BLaER1 treated with 17β-estradiol and CSF1 and Interleukin-3, amounts not matched to agents 10 nM and 100 nM (cell line): ENCODE data around the gene ZDHHC7.
"Not testable (repeated sequence)": the region's sequence is repeated elsewhere in the genome, so short reads cannot be mapped to it uniquely, and the experiment has no call there.

ENCODE experiments used
- H3K27ac ChIP-seq, 11 experiments: shearing (Covaris generic); formaldehyde crosslinking; 2 replicates each; pipeline ENCODE4 v1.8.1; 2022
- H3K27me3 ChIP-seq, 11 experiments: shearing (Covaris generic); formaldehyde crosslinking; 2 replicates each; pipeline ENCODE4 v1.8.1; 2022
- H3K36me3 ChIP-seq, 11 experiments: shearing (Covaris generic); formaldehyde crosslinking; 2 replicates each; pipeline ENCODE4 v1.8.1; 2022
- H3K4me1 ChIP-seq, 10 experiments: shearing (Covaris generic); formaldehyde crosslinking; 2 replicates each; pipeline ENCODE4 v1.8.1; 2022
- H3K4me2 ChIP-seq, 11 experiments: shearing (Covaris generic); formaldehyde crosslinking; 2 replicates each; pipeline ENCODE4 v1.8.1; 2022
- H3K4me3 ChIP-seq, 10 experiments: shearing (Covaris generic); formaldehyde crosslinking; 2 replicates each; pipeline ENCODE4 v1.8.1; 2022
- H3K9ac ChIP-seq, 11 experiments: shearing (Covaris generic); formaldehyde crosslinking; 2 replicates each; pipeline ENCODE4 v1.8.1; 2022
- H3K9me3 ChIP-seq, 11 experiments: shearing (Covaris generic); formaldehyde crosslinking; replicated peaks in 1 of 11; 2 replicates each; pipeline ENCODE4 v1.8.1; 2022
- H4K20me1 ChIP-seq, 11 experiments: shearing (Covaris generic); formaldehyde crosslinking; 2 replicates each; pipeline ENCODE4 v1.8.1; 2022
- Cebpa-rat ChIP-seq, 11 experiments: shearing (Covaris generic); IDR thresholded peaks; 2 replicates each; pipeline ENCODE4 v1.8.1; 2022

The ZDHHC7 gene

DNA sequence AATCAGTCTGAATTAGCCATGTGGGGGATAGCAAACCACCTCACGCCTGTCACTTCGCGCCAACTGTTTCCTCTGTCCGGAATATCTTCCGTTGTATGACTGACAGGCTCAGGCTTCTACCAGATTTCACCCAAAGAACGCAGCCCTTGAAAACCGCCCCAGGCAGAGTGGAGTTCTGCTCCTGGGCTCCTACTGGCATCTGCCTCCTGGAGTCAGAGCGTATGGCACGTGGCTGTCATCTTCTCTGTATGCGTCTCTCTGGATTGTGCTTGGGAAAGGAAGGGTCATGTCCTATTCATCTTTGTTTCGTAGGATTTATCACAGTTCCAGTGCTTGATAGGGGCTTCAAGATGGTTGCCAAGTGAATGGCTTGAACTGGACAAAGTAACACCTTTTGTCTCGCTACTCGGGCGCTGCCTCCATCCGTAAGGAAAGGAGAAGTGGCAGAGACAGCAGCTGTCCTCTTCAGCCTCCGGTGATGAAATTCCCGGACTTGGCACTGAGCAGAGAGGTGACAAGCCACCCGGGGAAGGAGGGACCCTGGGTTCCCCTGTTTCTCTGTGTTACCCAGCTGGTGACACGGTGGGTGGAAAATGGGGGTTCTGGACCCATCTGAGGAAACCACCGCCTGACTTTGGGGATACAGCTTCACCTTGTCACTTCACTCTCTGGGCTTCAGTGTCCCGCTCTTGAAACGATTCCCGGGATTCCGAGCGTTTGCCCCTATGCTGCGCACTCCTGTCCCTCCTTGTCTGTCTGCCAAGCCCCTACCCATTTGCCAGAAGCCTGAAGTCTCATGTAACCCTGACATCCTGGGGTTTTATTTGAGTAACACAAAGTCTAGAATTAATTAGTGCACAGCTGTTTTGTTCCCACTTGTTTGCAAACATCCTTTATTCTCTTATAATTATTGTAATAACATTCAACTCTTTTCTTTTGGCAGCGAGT lies 30.2 kb upstream of the ZDHHC7 start:
- peaks cover 0 to 95% (median 15%) of the 10 kb centered on the region in 11 experiments; a peak in 11 of 22 replicates for H3K36me3 ChIP-seq
- no peak for TF ChIP-seq Cebpa-rat (IDR thresholded peaks at IDR 0.05)
- no peak overlapping the region for H3K4me3 ChIP-seq
- H3K9me3 ChIP-seq: no peaks in the 10 kb centered on the region
- H3K27ac ChIP-seq: no peak overlapping the region
- peaks cover 0 to 16% (median 10%) of the 10 kb centered on the region in 11 experiments; a peak in 10 of 22 replicates for H3K27me3 ChIP-seq
- peaks cover 9 to 23% (median 15%) of the 10 kb centered on the region in 10 experiments for H3K4me1 ChIP-seq
- no peak overlapping the region for H3K9ac ChIP-seq
- H4K20me1 ChIP-seq: peaks cover 0 to 89% (median 57%) of the 10 kb centered on the region in 11 experiments; a peak in 13 of 22 replicates
- H3K4me2 ChIP-seq: no peak overlapping the region

DNA sequence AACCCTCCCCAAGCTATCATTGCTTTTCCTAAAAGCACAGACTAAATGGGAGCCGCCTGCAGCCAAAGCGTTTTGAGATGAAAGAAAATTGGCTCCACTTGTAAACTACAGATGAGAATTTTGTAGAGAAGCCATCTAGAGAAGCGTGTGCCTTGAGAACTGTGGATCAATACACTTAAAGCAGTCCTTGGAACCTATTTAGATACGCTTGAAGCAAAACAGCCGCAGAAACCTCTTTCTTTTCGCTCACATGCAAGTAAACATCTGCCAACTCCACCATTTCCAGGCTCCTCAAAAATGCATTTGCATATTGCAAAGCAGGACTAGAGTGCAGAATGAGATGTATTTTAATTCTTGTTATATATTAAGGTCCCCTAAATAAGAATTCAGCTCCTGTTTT lies 29.4 kb upstream of the ZDHHC7 start:
- Histone ChIP-seq H3K9me3 (no peaks in the 10 kb centered on the region), H3K4me3 (no peak overlapping the region), H3K27me3 (peaks cover 0 to 8% (median 4%) of the 10 kb centered on the region in 11 experiments; a peak in 7 of 22 replicates), H3K36me3 (peaks cover 0 to 94% (median 13%) of the 10 kb centered on the region in 11 experiments; a peak in 11 of 22 replicates), H4K20me1 (peaks cover 0 to 88% (median 54%) of the 10 kb centered on the region in 11 experiments; a peak in 12 of 22 replicates), H3K27ac (no peak overlapping the region), H3K4me2 (no peak overlapping the region), H3K4me1 (peaks cover 1 to 23% (median 12%) of the 10 kb centered on the region in 10 experiments; a peak in 18 of 20 replicates), H3K9ac (no peak overlapping the region)
- TF ChIP-seq Cebpa-rat (IDR thresholded peaks at IDR 0.05): no peak

DNA sequence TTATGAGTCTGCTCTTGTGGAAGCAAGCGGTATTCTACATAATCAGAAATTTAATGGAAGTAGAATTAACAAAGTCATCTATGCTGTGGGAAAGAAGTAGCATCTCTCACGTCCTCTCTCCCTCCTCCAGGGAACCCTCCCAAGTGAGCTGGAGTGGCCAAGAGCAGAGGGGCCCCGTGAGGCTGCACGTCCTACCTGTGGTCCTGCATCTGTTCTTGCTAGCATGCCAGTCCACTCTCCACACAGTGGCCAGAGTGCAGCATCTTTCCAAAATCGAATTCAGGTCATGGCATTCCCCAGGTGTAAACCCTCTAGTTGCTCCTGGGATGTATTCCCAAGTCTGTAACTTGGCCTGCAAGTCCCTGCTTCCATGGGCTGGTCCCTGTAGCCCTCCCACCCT lies 26.4 kb upstream of the ZDHHC7 start:
- no peak overlapping the region for H3K27ac ChIP-seq

DNA sequence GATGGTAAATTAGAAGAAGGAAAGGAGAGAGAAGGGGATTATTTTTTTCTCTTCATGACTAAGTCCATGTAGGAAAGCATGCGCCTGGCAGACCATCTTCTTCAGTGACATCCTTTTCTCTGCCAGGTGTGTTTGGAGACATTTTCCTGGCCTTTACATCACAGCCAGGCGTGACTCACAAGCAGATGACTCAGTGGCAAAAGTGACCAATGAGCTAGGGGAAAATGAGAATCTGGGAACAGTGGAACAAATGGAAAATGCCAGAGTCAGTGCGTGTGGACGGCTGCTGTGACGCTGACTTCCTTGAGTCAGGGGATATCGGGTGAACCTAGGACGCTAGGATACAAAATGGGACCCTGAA lies 25.7 kb upstream of the ZDHHC7 start:
- H3K4me2 ChIP-seq: peak overlapping the region in 2 of 11 experiments; percentile 14 to 44; a peak in 3 of 22 replicates

More for the DNA sequence above, 26.4 kb upstream of the ZDHHC7 start:
- H3K4me1 ChIP-seq: peaks cover 7 to 41% (median 27%) of the 10 kb centered on the region in 10 experiments; a peak in 18 of 20 replicates
- H3K9me3 ChIP-seq: no peaks in the 10 kb centered on the region
- H3K27me3 ChIP-seq: peaks cover 0 to 7% (median 0%) of the 10 kb centered on the region in 11 experiments; a peak in 2 of 22 replicates
- no peak overlapping the region for H3K9ac ChIP-seq
- H3K4me2 ChIP-seq: no peak overlapping the region
- peaks cover 0 to 93% (median 16%) of the 10 kb centered on the region in 11 experiments; a peak in 13 of 22 replicates for H3K36me3 ChIP-seq
- no peak for TF ChIP-seq Cebpa-rat (IDR thresholded peaks at IDR 0.05)
- no peak overlapping the region for H3K4me3 ChIP-seq
- H4K20me1 ChIP-seq: peaks cover 0 to 75% (median 39%) of the 10 kb centered on the region in 11 experiments; a peak in 13 of 22 replicates

DNA sequence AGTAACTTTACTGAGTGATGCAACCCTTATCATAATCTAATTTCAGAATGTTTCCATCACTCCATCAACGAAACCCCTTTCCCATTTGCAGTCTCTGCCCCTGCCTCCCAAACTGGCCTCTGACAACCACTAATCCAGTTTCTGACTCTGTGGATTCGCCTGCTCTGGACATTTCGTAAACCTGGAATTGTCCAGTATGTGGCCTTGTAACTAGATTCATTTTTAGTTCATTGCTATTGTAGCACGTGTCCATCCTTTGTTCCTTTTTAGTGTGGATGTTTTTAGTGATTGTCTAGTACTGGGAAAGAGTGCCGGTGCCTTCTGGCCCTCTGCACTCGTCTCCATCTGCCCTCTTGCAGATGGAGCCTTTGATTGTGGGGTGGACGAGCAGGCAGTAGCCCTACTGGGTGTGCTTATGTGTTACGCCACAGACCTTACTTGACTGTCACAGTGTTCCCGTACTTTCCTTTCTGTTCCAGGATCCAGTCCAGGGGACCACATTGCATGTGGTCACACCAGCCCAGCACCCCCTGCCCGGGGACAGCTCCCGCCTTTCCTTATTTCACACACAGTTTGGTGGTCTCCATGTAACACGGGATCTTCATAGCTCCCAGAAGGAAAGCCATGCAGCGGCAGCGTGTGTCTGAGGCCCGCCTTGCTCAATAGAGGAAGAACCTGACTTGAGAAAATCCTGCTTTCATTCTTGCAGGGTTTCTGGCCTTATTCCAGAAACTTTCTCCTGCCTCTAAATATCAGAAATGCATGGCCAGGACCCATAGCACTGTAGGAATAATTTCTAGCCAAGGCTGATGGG lies 25.1 kb upstream of the ZDHHC7 start:
- no peaks in the 10 kb centered on the region for H3K9me3 ChIP-seq
- H3K4me1 ChIP-seq: peaks cover 7 to 54% (median 40%) of the 10 kb centered on the region in 10 experiments; a peak in 18 of 20 replicates
- H3K4me3 ChIP-seq: no peak overlapping the region
- H3K4me2 ChIP-seq: peak overlapping the region in 5 of 11 experiments; percentile 5 to 44 (median 16); a peak in 10 of 22 replicates
- TF ChIP-seq Cebpa-rat (IDR thresholded peaks at IDR 0.05): no peak
- H3K27ac ChIP-seq: 0 out of 22 replicates have a peak overlapping the region, but pooled peaks of 1 of the 11 experiments have one; percentile 8
- peaks cover 0 to 7% (median 0%) of the 10 kb centered on the region in 11 experiments; a peak in 5 of 22 replicates for H3K27me3 ChIP-seq
- H4K20me1 ChIP-seq: peaks cover 0 to 62% (median 27%) of the 10 kb centered on the region in 11 experiments; a peak in 12 of 22 replicates
- no peak overlapping the region for H3K9ac ChIP-seq
- peaks cover 0 to 94% (median 22%) of the 10 kb centered on the region in 11 experiments; a peak in 16 of 22 replicates for H3K36me3 ChIP-seq

More for the DNA sequence above, 25.7 kb upstream of the ZDHHC7 start:
- H3K27ac ChIP-seq: 0 out of 22 replicates have a peak overlapping the region, but pooled peaks of 1 of the 11 experiments have one; percentile 8
- peaks cover 0 to 7% (median 0%) of the 10 kb centered on the region in 11 experiments; a peak in 3 of 22 replicates for H3K27me3 ChIP-seq
- H3K9ac ChIP-seq: no peak overlapping the region
- H3K4me1 ChIP-seq: peaks cover 7 to 48% (median 34%) of the 10 kb centered on the region in 10 experiments; a peak in 18 of 20 replicates
- TF ChIP-seq Cebpa-rat (IDR thresholded peaks at IDR 0.05): no peak
- peaks cover 0 to 68% (median 32%) of the 10 kb centered on the region in 11 experiments; a peak in 12 of 22 replicates for H4K20me1 ChIP-seq
- H3K4me3 ChIP-seq: no peak overlapping the region
- peaks cover 0 to 93% (median 16%) of the 10 kb centered on the region in 11 experiments; a peak in 16 of 22 replicates for H3K36me3 ChIP-seq
- H3K9me3 ChIP-seq: no peaks in the 10 kb centered on the region

DNA sequence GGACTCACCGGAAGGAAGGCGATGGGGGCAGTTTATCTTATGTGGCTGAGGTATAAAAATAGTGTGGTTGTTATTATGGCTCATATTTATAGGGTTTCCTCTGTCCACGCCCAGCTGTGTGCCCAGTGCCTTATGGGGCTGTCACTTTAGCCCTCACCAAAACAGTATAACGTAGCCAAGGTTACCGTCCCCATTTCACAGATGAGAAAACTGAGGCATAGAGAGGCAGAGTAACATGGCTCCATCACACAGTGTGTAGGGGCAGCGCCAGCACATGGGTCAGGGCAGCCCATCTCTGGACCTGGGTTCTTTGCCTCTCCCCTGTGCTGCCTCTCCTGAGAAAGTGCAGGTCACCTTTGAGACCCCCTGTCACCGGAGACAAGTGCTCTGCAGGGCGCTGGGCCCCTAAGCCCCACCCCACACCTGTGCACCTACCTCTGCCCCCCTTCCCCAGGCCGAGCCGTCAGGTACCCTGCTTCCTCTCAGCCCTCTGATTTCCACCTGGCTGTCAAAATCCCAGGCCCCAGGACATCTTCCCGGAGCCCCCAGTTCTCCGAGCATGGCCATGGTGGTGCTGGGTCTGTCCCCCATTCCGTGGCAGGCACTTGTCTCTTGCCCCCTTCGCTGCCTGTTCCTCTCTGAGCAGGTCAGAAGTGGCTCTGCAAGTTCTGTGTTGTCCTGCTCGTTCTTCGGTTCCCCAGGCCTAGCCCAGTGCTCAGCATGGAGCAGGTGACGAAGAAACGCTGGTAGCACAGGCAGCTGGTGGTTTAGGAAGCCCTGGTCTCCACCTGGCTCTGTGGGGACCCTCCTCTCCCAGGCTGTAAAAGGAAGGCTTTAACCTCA lies 23.5 kb upstream of the ZDHHC7 start:
- peaks cover 0 to 48% (median 18%) of the 10 kb centered on the region in 11 experiments; a peak in 13 of 22 replicates for H4K20me1 ChIP-seq
- no peak overlapping the region; a peak in 1 of 22 replicates for H3K9ac ChIP-seq
- H3K4me2 ChIP-seq: peak overlapping the region in 9 of 11 experiments; percentile 11 to 100 (median 98); a peak in 7 of 22 replicates
- no peak overlapping the region for H3K4me3 ChIP-seq
- peaks cover 14 to 70% (median 56%) of the 10 kb centered on the region in 10 experiments for H3K4me1 ChIP-seq
- no peaks in the 10 kb centered on the region for H3K9me3 ChIP-seq
- peak overlapping the region in 6 of 11 experiments; percentile 1 to 46 (median 22); a peak in 7 of 22 replicates for H3K27ac ChIP-seq
- H3K27me3 ChIP-seq: peaks cover 0 to 11% (median 0%) of the 10 kb centered on the region in 11 experiments; a peak in 4 of 22 replicates
- H3K36me3 ChIP-seq: peaks cover 0 to 86% (median 24%) of the 10 kb centered on the region in 11 experiments; a peak in 15 of 22 replicates
- TF ChIP-seq Cebpa-rat (IDR thresholded peaks at IDR 0.05): no peak

DNA sequence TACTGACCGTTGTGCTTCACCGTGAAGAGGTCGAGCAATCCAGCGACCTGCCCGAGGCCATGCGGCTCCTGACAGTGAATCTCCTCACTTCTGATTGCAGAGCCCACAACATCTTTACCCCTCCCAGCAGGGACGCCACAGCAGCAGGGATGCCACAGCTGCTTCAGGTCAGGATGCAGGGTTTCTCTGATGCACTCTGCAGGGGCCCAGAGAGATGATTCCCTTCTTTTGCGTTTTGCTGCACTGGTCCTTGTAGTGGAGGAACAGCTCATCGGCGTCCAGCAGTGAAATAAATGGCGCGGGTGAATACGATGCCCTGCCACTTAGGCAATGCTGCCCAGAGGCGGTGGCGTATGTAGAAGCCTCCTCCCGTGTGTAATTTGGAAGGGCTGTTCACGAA lies 21.8 kb upstream of the ZDHHC7 start:
- H3K36me3 ChIP-seq: peaks cover 0 to 71% (median 24%) of the 10 kb centered on the region in 11 experiments; a peak in 15 of 22 replicates
- H3K4me3 ChIP-seq: no peak overlapping the region
- peaks cover 0 to 37% (median 17%) of the 10 kb centered on the region in 11 experiments; a peak in 12 of 22 replicates for H4K20me1 ChIP-seq
- no peak for TF ChIP-seq Cebpa-rat (IDR thresholded peaks at IDR 0.05)
- peaks cover 30 to 87% (median 73%) of the 10 kb centered on the region in 10 experiments for H3K4me1 ChIP-seq
- H3K4me2 ChIP-seq: peak overlapping the region in 9 of 11 experiments; percentile 31 to 100 (median 98); a peak in 15 of 22 replicates
- peak overlapping the region in 7 of 11 experiments; percentile 81 to 89 (median 85); a peak in 8 of 22 replicates for H3K27ac ChIP-seq
- H3K27me3 ChIP-seq: peaks cover 0 to 24% (median 10%) of the 10 kb centered on the region in 11 experiments; a peak in 16 of 22 replicates
- H3K9me3 ChIP-seq: no peaks in the 10 kb centered on the region
- peak overlapping the region in 4 of 11 experiments; percentile 1 to 46 (median 28); a peak in 4 of 22 replicates for H3K9ac ChIP-seq

DNA sequence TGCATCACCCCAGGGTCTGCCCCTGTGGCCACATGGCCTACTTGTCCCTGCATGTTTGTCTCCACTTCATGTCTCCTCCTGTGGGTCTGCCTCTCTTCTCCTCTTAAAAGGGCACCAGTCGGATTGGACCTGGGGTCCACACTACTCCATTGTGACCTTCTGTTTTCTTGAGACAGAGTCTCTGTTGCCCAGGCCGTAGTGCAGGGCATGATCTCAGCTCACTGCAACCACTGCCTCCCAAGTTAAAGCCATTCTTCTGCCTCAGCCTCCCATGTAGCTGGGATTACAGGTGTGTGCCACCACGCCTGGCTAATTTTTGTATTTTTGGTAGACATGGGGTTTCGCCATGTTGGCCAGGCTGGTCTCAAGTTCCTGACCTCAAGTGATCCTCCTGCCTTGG lies 20.9 kb upstream of the ZDHHC7 start:
- H3K4me2 ChIP-seq: peak overlapping the region in 8 of 11 experiments; percentile 91 to 100 (median 98); a peak in 15 of 22 replicates
- peak overlapping the region in 8 of 11 experiments; percentile 81 to 89 (median 84); a peak in 14 of 22 replicates for H3K27ac ChIP-seq
- not testable (repeated sequence) for H3K4me3 ChIP-seq, H3K9me3 ChIP-seq
- H3K27me3 ChIP-seq: peaks cover 0 to 28% (median 13%) of the 10 kb centered on the region in 11 experiments; a peak in 16 of 22 replicates
- H3K4me1 ChIP-seq: peaks cover 32 to 92% (median 76%) of the 10 kb centered on the region in 10 experiments
- H3K9ac ChIP-seq: peak overlapping the region in 3 of 11 experiments; percentile 8 to 26 (median 19); a peak in 3 of 22 replicates
- H4K20me1 ChIP-seq: peaks cover 0 to 29% (median 11%) of the 10 kb centered on the region in 11 experiments; a peak in 10 of 22 replicates
- H3K36me3 ChIP-seq: peaks cover 0 to 61% (median 16%) of the 10 kb centered on the region in 11 experiments; a peak in 13 of 22 replicates
